C4-2B (cell line): ENCODE measurements around the gene PTGR2.

Source experiments
- ZFX ChIP-seq: fragments of 450-650 bp; IDR thresholded peaks from 2 replicates; pipeline ENCODE4 v1.6.1; 2017
- TF ChIP-seq, protein P1 (sequence below): fragments of 450-650 bp; conservative IDR thresholded peaks from 2 replicates; pipeline ENCODE4 v1.5.1; 2017; ENCODE audit warnings: mild to moderate bottlenecking

DNA sequence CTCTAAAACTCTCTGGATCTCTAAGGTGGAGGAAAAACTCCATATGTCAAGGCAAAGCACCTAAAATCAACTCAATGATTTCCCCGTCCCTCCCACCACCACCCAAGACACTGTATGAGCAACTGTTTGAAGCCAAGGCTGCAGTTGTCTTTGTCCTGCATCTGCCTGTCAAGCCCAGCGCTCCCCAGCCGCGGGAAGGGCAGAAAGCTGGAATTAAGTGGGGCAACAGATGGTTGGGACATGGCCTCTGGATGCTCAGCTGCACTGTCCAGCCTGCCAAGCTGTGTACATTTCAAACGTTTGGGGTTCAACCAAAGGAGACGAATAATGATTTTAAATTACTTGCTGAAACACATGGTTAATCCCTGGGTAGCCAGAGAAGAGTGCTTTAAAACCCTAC, 42.2 kb upstream of the PTGR2 start:
- TF ChIP-seq, protein P1, sequence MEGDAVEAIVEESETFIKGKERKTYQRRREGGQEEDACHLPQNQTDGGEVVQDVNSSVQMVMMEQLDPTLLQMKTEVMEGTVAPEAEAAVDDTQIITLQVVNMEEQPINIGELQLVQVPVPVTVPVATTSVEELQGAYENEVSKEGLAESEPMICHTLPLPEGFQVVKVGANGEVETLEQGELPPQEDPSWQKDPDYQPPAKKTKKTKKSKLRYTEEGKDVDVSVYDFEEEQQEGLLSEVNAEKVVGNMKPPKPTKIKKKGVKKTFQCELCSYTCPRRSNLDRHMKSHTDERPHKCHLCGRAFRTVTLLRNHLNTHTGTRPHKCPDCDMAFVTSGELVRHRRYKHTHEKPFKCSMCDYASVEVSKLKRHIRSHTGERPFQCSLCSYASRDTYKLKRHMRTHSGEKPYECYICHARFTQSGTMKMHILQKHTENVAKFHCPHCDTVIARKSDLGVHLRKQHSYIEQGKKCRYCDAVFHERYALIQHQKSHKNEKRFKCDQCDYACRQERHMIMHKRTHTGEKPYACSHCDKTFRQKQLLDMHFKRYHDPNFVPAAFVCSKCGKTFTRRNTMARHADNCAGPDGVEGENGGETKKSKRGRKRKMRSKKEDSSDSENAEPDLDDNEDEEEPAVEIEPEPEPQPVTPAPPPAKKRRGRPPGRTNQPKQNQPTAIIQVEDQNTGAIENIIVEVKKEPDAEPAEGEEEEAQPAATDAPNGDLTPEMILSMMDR: no peak
- TF ChIP-seq ZFX: no peak
